H1 (cell line): ENCODE measurements around the gene SNX3. TPM values are rescaled to one million over a fixed set of nuclear protein-coding genes. Genes with fewer than 3 reads are reported as not detected.

ENCODE experiments used
- CHD1 ChIP-seq: IDR thresholded peaks from 2 replicates; pipeline ENCODE4 v1.6.1; 2012; ENCODE audit warnings: low read depth, low read length, improper control_type of control experiment
- CREB1 ChIP-seq: IDR thresholded peaks from 2 replicates; pipeline ENCODE4 v1.6.1; 2012; ENCODE audit warnings: inconsistent platforms
- CTBP2 ChIP-seq: IDR thresholded peaks from 2 replicates; pipeline ENCODE4 v1.7.0; 2011; ENCODE audit warnings: borderline replicate concordance, mild to moderate bottlenecking, moderate library complexity, mixed read lengths, low read length; ENCODE audit not compliant: insufficient read depth, insufficient read length
- EP300 ChIP-seq, 2 experiments: IDR thresholded peaks; 1 replicate in 1 of 2; 2 replicates in 1 of 2; pipeline ENCODE4 v1.6.1; 2011 to 2012; ENCODE audit warnings: low read depth in 2 of 2, low read length in 2 of 2, mild to moderate bottlenecking in 2 of 2, borderline replicate concordance in 1 of 2, inconsistent platforms in 1 of 2, moderate library complexity in 1 of 2
- EZH2 ChIP-seq: fragments of 200-600 bp; sonication (generic); IDR thresholded peaks from 2 replicates; pipeline ENCODE4 v1.7.1; 2012; ENCODE audit warnings: low read depth, mild to moderate bottlenecking, moderate library complexity, low read length, inconsistent platforms; ENCODE audit not compliant: severe bottlenecking
- FOSL1 ChIP-seq: IDR thresholded peaks from 2 replicates; pipeline ENCODE4 v1.6.1; 2011; ENCODE audit warnings: mild to moderate bottlenecking, low read depth, low read length, moderate library complexity; ENCODE audit not compliant: insufficient read depth
- GABPA ChIP-seq: IDR thresholded peaks from 2 replicates; pipeline ENCODE4 v1.6.1; 2011; ENCODE audit warnings: mild to moderate bottlenecking, low read length, moderate library complexity, borderline replicate concordance; ENCODE audit not compliant: insufficient read depth
- NRF1 ChIP-seq: IDR thresholded peaks from 2 replicates; pipeline ENCODE4 v1.6.1; 2011; ENCODE audit warnings: mild to moderate bottlenecking, low read depth, low read length, improper control_type of control experiment
- PHF8 ChIP-seq: fragments of 200-600 bp; sonication (generic); conservative IDR thresholded peaks from 2 replicates; pipeline ENCODE4 v1.7.1; 2012; ENCODE audit warnings: low read depth, mild to moderate bottlenecking, inconsistent platforms, low read length, moderate library complexity
- RFX5 ChIP-seq: IDR thresholded peaks from 2 replicates; pipeline ENCODE4 v1.6.1; 2011; ENCODE audit warnings: low read depth, low read length, improper control_type of control experiment, borderline replicate concordance
- SIX5 ChIP-seq: IDR thresholded peaks from 2 replicates; pipeline ENCODE4 v1.6.1; 2011; ENCODE audit warnings: mild to moderate bottlenecking, low read depth, low read length
- SP2 ChIP-seq: IDR thresholded peaks from 2 replicates; pipeline ENCODE4 v1.6.1; 2012; ENCODE audit warnings: mild to moderate bottlenecking, low read length, inconsistent platforms
- SP4 ChIP-seq: IDR thresholded peaks from 2 replicates; pipeline ENCODE4 v1.6.1; 2012; ENCODE audit warnings: low read length, inconsistent platforms
- SRF ChIP-seq: IDR thresholded peaks from 2 replicates; pipeline ENCODE4 v1.6.1; 2011; ENCODE audit warnings: mild to moderate bottlenecking, low read depth, low read length, moderate library complexity
- SUZ12 ChIP-seq: fragments of 200-600 bp; sonication (generic); IDR thresholded peaks from 2 replicates; pipeline ENCODE4 v1.6.1; 2012; ENCODE audit warnings: mild to moderate bottlenecking, inconsistent platforms, low read length, moderate library complexity, mixed read lengths
- TAF1 ChIP-seq: IDR thresholded peaks from 2 replicates; pipeline ENCODE4 v1.6.1; 2011; ENCODE audit warnings: mild to moderate bottlenecking, low read depth, low read length
- TAF7 ChIP-seq: optimal IDR thresholded peaks from 2 replicates; pipeline ENCODE3; 2011; ENCODE audit warnings: low read depth, mild to moderate bottlenecking, inconsistent platforms, low read length, moderate library complexity, borderline replicate concordance
- TBP ChIP-seq: IDR thresholded peaks from 2 replicates; pipeline ENCODE4 v1.6.1; 2011; ENCODE audit warnings: low read depth, low read length, improper control_type of control experiment
- ZNF274 ChIP-seq: IDR thresholded peaks from 2 replicates; pipeline ENCODE4 v1.7.0; 2012; ENCODE audit warnings: low read length, borderline replicate concordance; ENCODE audit errors: extremely low read depth
- polyA plus RNA-seq, 7 experiments: library from polyadenylated mRNA; depleted of rRNA in 3 of 7; stranded (reverse) in 5 of 7; unstranded in 2 of 7; fragments of >200 nt in 5 of 7; fragments of 200-250 nt in 2 of 7; gene quantifications; 1 replicate in 5 of 7; 2 replicates in 1 of 7; 4 replicates in 1 of 7; pipeline versions ENCODE4 v1.2.1 to v1.2.3, GENCODE V29; 2011 to 2013; ENCODE audit warnings: missing spikeins in 2 of 7, mixed read lengths in 2 of 7
- total RNA-seq: library from RNA; stranded (reverse); fragmentation: NEBNext Ultra II Directional; extraction: Animal tissue kit (Norgen Biotek cat#: 25700); gene quantifications from 2 replicates; pipeline ENCODE4 v1.2.1, GENCODE V29; 2021
- TF ChIP-seq, protein P1 (sequence below): IDR thresholded peaks from 2 replicates; pipeline ENCODE4 v1.6.1; 2011; ENCODE audit warnings: low read depth, mild to moderate bottlenecking, low read length; ENCODE audit not compliant: insufficient read depth
- TF ChIP-seq, protein P2 (sequence below): IDR thresholded peaks from 2 replicates; pipeline ENCODE4 v1.6.1; 2012; ENCODE audit warnings: low read length, inconsistent platforms
- TF ChIP-seq, protein P3 (sequence below): IDR thresholded peaks from 2 replicates; pipeline ENCODE4 v1.6.1; 2011; ENCODE audit warnings: low read length, improper control_type of control experiment

The SNX3 gene
- total and polyA plus RNA-seq, 2 of the 8 experiments (the other 6 are each of a cell fraction or from before 2014, with no cell fraction given), result 72.5 to 150 TPM

DNA sequence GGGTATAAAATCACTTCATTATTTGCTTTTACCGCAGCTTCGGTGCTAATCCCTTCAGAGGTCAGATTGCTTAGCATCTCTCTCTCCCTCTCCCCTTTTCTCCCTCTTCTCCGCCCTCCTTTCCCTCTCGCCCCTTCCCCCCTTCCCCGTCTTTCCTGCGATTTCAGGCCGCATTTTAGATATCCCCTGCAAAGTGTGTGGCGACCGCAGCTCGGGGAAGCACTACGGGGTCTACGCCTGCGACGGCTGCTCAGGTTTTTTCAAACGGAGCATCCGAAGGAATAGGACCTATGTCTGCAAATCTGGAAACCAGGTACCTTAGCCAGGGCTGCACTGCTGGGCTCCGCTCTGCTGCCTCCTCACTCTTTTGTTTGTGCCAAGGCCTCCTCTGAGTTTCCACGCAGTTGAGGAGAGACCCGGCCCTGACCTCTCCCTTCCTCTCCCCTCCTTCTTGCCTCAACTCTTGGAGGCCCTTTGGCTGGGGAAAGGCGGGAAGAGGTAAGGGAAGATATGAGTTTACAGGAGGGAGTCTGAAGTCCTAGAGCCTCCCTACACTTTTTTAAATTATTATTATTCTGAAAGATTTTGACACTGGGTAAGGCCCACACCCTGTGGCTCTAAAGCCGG is 89.4 kb downstream of the SNX3 start (continued):
- TF ChIP-seq SUZ12 (peak; percentile 88), RFX5 (no peak), GABPA (no peak), ZNF274 (no peak), PHF8 (no peak), SRF (no peak), SP2 (no peak), CREB1 (no peak), SP4 (no peak), FOSL1 (no peak), NRF1 (no peak), SIX5 (no peak), EP300 (IDR thresholded peaks at IDR 0.05; ENCODE audit: borderline replicate concordance in 1 of 2, low read depth in 2 of 2, low read length in 2 of 2) (no peak), TAF1 (no peak), CTBP2 (peak; percentile 86), TAF7 (no peak), EZH2 (peak; percentile 94), TBP (no peak), CHD1 (no peak)
- TF ChIP-seq, protein P1, sequence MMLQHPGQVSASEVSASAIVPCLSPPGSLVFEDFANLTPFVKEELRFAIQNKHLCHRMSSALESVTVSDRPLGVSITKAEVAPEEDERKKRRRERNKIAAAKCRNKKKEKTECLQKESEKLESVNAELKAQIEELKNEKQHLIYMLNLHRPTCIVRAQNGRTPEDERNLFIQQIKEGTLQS, result no peak
- TF ChIP-seq, protein P2, sequence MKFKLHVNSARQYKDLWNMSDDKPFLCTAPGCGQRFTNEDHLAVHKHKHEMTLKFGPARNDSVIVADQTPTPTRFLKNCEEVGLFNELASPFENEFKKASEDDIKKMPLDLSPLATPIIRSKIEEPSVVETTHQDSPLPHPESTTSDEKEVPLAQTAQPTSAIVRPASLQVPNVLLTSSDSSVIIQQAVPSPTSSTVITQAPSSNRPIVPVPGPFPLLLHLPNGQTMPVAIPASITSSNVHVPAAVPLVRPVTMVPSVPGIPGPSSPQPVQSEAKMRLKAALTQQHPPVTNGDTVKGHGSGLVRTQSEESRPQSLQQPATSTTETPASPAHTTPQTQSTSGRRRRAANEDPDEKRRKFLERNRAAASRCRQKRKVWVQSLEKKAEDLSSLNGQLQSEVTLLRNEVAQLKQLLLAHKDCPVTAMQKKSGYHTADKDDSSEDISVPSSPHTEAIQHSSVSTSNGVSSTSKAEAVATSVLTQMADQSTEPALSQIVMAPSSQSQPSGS, result no peak
- TF ChIP-seq, protein P3, sequence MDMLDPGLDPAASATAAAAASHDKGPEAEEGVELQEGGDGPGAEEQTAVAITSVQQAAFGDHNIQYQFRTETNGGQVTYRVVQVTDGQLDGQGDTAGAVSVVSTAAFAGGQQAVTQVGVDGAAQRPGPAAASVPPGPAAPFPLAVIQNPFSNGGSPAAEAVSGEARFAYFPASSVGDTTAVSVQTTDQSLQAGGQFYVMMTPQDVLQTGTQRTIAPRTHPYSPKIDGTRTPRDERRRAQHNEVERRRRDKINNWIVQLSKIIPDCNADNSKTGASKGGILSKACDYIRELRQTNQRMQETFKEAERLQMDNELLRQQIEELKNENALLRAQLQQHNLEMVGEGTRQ, result no peak
